ENCODE measurements around the gene CRHR2.

CRHR2 gene

GRCh38 chr7:30674876-30675275 lies 7.4 kb downstream of the CRHR2 start:
- DNase-seq: no peak

- no peak for DNase-seq
Measured at GRCh38 chr7:30674420-30674819, 7.8 kb downstream of the CRHR2 start.

- peak; percentile 74 for DNase-seq
Measured at GRCh38 chr7:30671793-30672465, 10.3 kb downstream of the CRHR2 start.

- DNase-seq: no peak
Measured at GRCh38 chr7:30668102-30668501, 14.2 kb downstream of the CRHR2 start.

- no peak for DNase-seq
Measured at GRCh38 chr7:30667172-30667571, 15.1 kb downstream of the CRHR2 start.

GRCh38 chr7:30665449-30665848 lies 16.8 kb downstream of the CRHR2 start:
- DNase-seq: no peak

GRCh38 chr7:30665043-30665442 lies 17.2 kb downstream of the CRHR2 start:
- no peak for DNase-seq

GRCh38 chr7:30664184-30664885 lies 17.9 kb downstream of the CRHR2 start:
- no peak for DNase-seq

GRCh38 chr7:30663414-30663813 lies 18.8 kb downstream of the CRHR2 start:
- no peak for DNase-seq

- no peak for DNase-seq
Measured at GRCh38 chr7:30662431-30662939, 19.8 kb downstream of the CRHR2 start.

GRCh38 chr7:30661926-30662325 lies 20.3 kb downstream of the CRHR2 start:
- no peak for DNase-seq

- no peak for DNase-seq
Measured at GRCh38 chr7:30660331-30661255, 21.7 kb downstream of the CRHR2 start.

GRCh38 chr7:30659312-30659711 lies 22.9 kb downstream of the CRHR2 start:
- no peak for DNase-seq

GRCh38 chr7:30658479-30659074 lies 23.7 kb downstream of the CRHR2 start:
- no peak for DNase-seq

GRCh38 chr7:30657131-30657530 lies 25.1 kb downstream of the CRHR2 start:
- DNase-seq: no peak

- no peak for DNase-seq
Measured at GRCh38 chr7:30656006-30656957, 26.0 kb downstream of the CRHR2 start.

- no peak for DNase-seq
Measured at GRCh38 chr7:30655096-30655970, 26.9 kb downstream of the CRHR2 start.

GRCh38 chr7:30654296-30655090 lies 27.8 kb downstream of the CRHR2 start:
- DNase-seq: no peak

GRCh38 chr7:30652698-30653641 lies 29.3 kb downstream of the CRHR2 start:
- DNase-seq: no peak

All from OCI-M1 (cell line).